ENCODE results near the gene ZBTB46.

ZBTB46 gene

GRCh38 chr20:63705232-63706026 lies 125.6 kb downstream of the ZBTB46 start:
- no peak for DNase-seq (ENCODE audit: low read depth)

GRCh38 chr20:63704749-63705117 lies 126.3 kb downstream of the ZBTB46 start:
- no peak for DNase-seq (ENCODE audit: low read depth)

GRCh38 chr20:63703976-63704748 lies 126.9 kb downstream of the ZBTB46 start:
- DNase-seq (ENCODE audit: low read depth), result no peak

GRCh38 chr20:63703471-63703975 lies 127.5 kb downstream of the ZBTB46 start:
- DNase-seq (ENCODE audit: low read depth), result no peak

GRCh38 chr20:63702751-63703470 lies 128.2 kb downstream of the ZBTB46 start:
- DNase-seq (ENCODE audit: low read depth), result no peak

- no peak for DNase-seq (ENCODE audit: low read depth)
Observed at GRCh38 chr20:63702036-63702665, 128.9 kb downstream of the ZBTB46 start.

GRCh38 chr20:63701329-63702035 lies 129.6 kb downstream of the ZBTB46 start:
- DNase-seq (ENCODE audit: low read depth), result no peak

GRCh38 chr20:63701051-63701328 lies 130.1 kb downstream of the ZBTB46 start:
- DNase-seq (ENCODE audit: low read depth), result no peak

GRCh38 chr20:63700199-63701050 lies 130.6 kb downstream of the ZBTB46 start:
- no peak for DNase-seq (ENCODE audit: low read depth)

- DNase-seq (ENCODE audit: low read depth), result no peak
Observed at GRCh38 chr20:63699466-63700198, 131.4 kb downstream of the ZBTB46 start.

- no peak for DNase-seq (ENCODE audit: low read depth)
Observed at GRCh38 chr20:63698739-63699465, 132.2 kb downstream of the ZBTB46 start.

- no peak for DNase-seq (ENCODE audit: low read depth)
Observed at GRCh38 chr20:63697868-63698545, 133.1 kb downstream of the ZBTB46 start.

GRCh38 chr20:63697357-63697867 lies 133.7 kb downstream of the ZBTB46 start:
- no peak for DNase-seq (ENCODE audit: low read depth)

- DNase-seq (ENCODE audit: low read depth), result no peak
Observed at GRCh38 chr20:63696628-63697356, 134.3 kb downstream of the ZBTB46 start, which contains the start of gene TNFRSF6B. TNFRSF6B (plus strand) TSS chr20:63696652; CDS start chr20:63696768, 116 bp downstream.

- no peak for DNase-seq (ENCODE audit: low read depth)
Observed at GRCh38 chr20:63696306-63696627, 134.8 kb downstream of the ZBTB46 start.

GRCh38 chr20:63695424-63696305 lies 135.4 kb downstream of the ZBTB46 start:
- DNase-seq (ENCODE audit: low read depth), result no peak
